Activated B cell treated with CpG ODN at 0.5 μM for 24 hours (primary cell): Measurements from ENCODE around the gene KLF16. TPM values are rescaled to one million over a fixed set of nuclear protein-coding genes. Genes with fewer than 3 reads are reported as not detected.

ENCODE experiments used
- ATAC-seq: fragments of 200-7000 bp; cut with Tn5 transposase; one replicate; pipeline ENCODE4 v1.10.0; 2021; ENCODE audit warnings: low read depth, mild to moderate bottlenecking, moderate library complexity
- CTCF ChIA-PET: fragments of 350-600 bp; sonication (Branson Sonifier 250); formaldehyde crosslinking; loops from one replicate; lab custom pipeline; 2021; ENCODE audit warnings: antibody characterized with exemption; lab: Charles Lee
- POLR2A ChIA-PET: fragments of 350-600 bp; sonication (Branson Sonifier 250); formaldehyde crosslinking; loops from one replicate; lab custom pipeline; 2021; ENCODE audit warnings: antibody characterized with exemption; lab: Charles Lee
- DNase-seq: peaks from one replicate; pipeline ENCODE4 v3.0.0; 2022
- H3K27ac Mint-ChIP-seq: one replicate; pipeline ENCODE4 v1.8.0; 2020; ENCODE audit warnings: mixed read lengths
- H3K27me3 Mint-ChIP-seq: one replicate; pipeline ENCODE4 v1.8.0; 2021; ENCODE audit warnings: mixed read lengths
- H3K36me3 Mint-ChIP-seq: one replicate; pipeline ENCODE4 v1.8.0; 2021; ENCODE audit warnings: low read depth, mixed read lengths
- H3K4me1 Mint-ChIP-seq: one replicate; pipeline ENCODE4 v1.8.0; 2021; ENCODE audit warnings: mixed read lengths
- H3K4me3 Mint-ChIP-seq: one replicate; pipeline ENCODE4 v1.8.0; 2020; ENCODE audit warnings: mild to moderate bottlenecking, mixed read lengths
- H3K9me3 Mint-ChIP-seq: one replicate; pipeline ENCODE4 v1.8.0; 2020; ENCODE audit warnings: mixed read lengths
- CTCF ChIP-seq: fragments of 200-600 bp; IDR thresholded peaks from one replicate; pipeline ENCODE4 v1.8.0; 2022; ENCODE audit warnings: antibody characterized with exemption, mild to moderate bottlenecking
- intact Hi-C: fragments of 100-400 bp; cut with micrococcal nuclease; formaldehyde crosslinking; loops from one replicate; pipeline ENCODE4 v1.15.1; 2024
- total RNA-seq: library from RNA; stranded (reverse); gene quantifications from 2 replicates; pipeline ENCODE4 v1.2.3, GENCODE V29; 2022

KLF16 gene
- total RNA-seq, 1 donor from 2014 or later: 25.2 TPM

- ATAC-seq (no peak), DNase-seq (no peak)
- Mint-ChIP-seq H3K27me3 (no peaks in the 10 kb centered on the region), H3K36me3 (peaks cover 24% of the 10 kb centered on the region), H3K4me1 (peaks cover 36% of the 10 kb centered on the region), H3K4me3 (no peak overlapping the region), H3K27ac (no peak overlapping the region), H3K9me3 (no peaks in the 10 kb centered on the region)
- intact Hi-C loops: no loop called here
- POLR2A ChIA-PET: no interaction called here
- CTCF ChIA-PET: no interaction called here
- TF ChIP-seq CTCF: no peak
These were observed 9.6 kb upstream of the KLF16 start for GRCh38 chr19:1872807-1873523.

GRCh38 chr19:1871630-1872029 lies 8.3 kb upstream of the KLF16 start:
- H3K36me3 Mint-ChIP-seq: peaks cover 27% of the 10 kb centered on the region
- TF ChIP-seq CTCF: no peak
- POLR2A ChIA-PET: interaction anchor here (0.6 to 0.7 kb wide), 3 partner anchors 15 to 214 kb away, joined by 3 to 5 read pairs (median 3); no protein-coding TSS in a partner anchor
- H3K4me1 Mint-ChIP-seq: peaks cover 38% of the 10 kb centered on the region
- no peaks in the 10 kb centered on the region for H3K27me3 Mint-ChIP-seq
- ATAC-seq: no peak
- H3K27ac Mint-ChIP-seq: no peak overlapping the region
- intact Hi-C loops: no loop called here
- no peak for DNase-seq
- CTCF ChIA-PET: no interaction called here
- no peaks in the 10 kb centered on the region for H3K9me3 Mint-ChIP-seq
- H3K4me3 Mint-ChIP-seq: no peak overlapping the region

- intact Hi-C loops: no loop called here
- Mint-ChIP-seq H3K9me3 (no peaks in the 10 kb centered on the region), H3K4me3 (no peak overlapping the region), H3K27ac (no peak overlapping the region), H3K36me3 (peaks cover 26% of the 10 kb centered on the region), H3K4me1 (peaks cover 33% of the 10 kb centered on the region), H3K27me3 (no peaks in the 10 kb centered on the region)
- TF ChIP-seq CTCF: no peak
- DNase-seq (no peak), ATAC-seq (no peak)
- CTCF ChIA-PET: no interaction called here
- POLR2A ChIA-PET: no interaction called here
These were observed 7.8 kb upstream of the KLF16 start for GRCh38 chr19:1871140-1871597.

GRCh38 chr19:1868971-1869370 lies 5.6 kb upstream of the KLF16 start:
- no peaks in the 10 kb centered on the region for H3K27me3 Mint-ChIP-seq
- intact Hi-C loops: no loop called here
- POLR2A ChIA-PET: interaction anchor here (0.6 kb wide), 2 partner anchors 73 to 299 kb away, joined by 3 to 7 read pairs; no protein-coding TSS in a partner anchor
- TF ChIP-seq CTCF: no peak
- ATAC-seq: no peak
- CTCF ChIA-PET: no interaction called here
- peaks cover 21% of the 10 kb centered on the region for H3K4me1 Mint-ChIP-seq
- H3K9me3 Mint-ChIP-seq: no peaks in the 10 kb centered on the region
- no peak overlapping the region for H3K27ac Mint-ChIP-seq
- peaks cover 17% of the 10 kb centered on the region for H3K36me3 Mint-ChIP-seq
- H3K4me3 Mint-ChIP-seq: no peak overlapping the region
- no peak for DNase-seq

- Mint-ChIP-seq H3K4me1 (peaks cover 11% of the 10 kb centered on the region), H3K9me3 (no peaks in the 10 kb centered on the region), H3K4me3 (no peak overlapping the region), H3K27me3 (no peaks in the 10 kb centered on the region), H3K27ac (peak overlapping the region; percentile 7), H3K36me3 (peaks cover 10% of the 10 kb centered on the region)
- intact Hi-C loops: no loop called here
- DNase-seq (no peak), ATAC-seq (no peak)
- POLR2A ChIA-PET: interaction anchor here (0.6 to 1.7 kb wide), 3 partner anchors 8 to 592 kb away, joined by 3 to 13 read pairs (median 12); partner anchors contain the start of gene FAM174C
- CTCF ChIA-PET: interaction anchor here (1.5 to 1.6 kb wide), 2 partner anchors 18 to 57 kb away, joined by 3 to 5 read pairs; partner anchors contain the start of gene REXO1
- TF ChIP-seq CTCF: no peak
These were observed 4.0 kb upstream of the KLF16 start for GRCh38 chr19:1867349-1867724.
